Measurements from ENCODE around the gene NEK6.

- TF ChIP-seq POLR2A (IDR thresholded peaks at IDR 0.05): no peak
- TF ChIP-seq CTCF (IDR thresholded peaks at IDR 0.05): no peak
Observed at GRCh38 chr9:124222109-124222508, 35.6 kb upstream of the NEK6 start.

Data from adrenal gland (tissue), 5 donors.